GM12878 (cell line): ENCODE data around the gene FAM118B. TPM values are rescaled to one million over a fixed set of nuclear protein-coding genes. Genes with fewer than 3 reads are reported as not detected.

ENCODE experiments used
- ATAC-seq: fragments of 200-7000 bp; cut with Tn5 transposase; 3 replicates; pipeline ENCODE4 v1.9.1; 2020; ENCODE audit warnings: mild to moderate bottlenecking, moderate library complexity
- BruUV-seq: library from RNA; stranded (reverse); fragments of 400-500 nt; replicated peaks from 2 replicates; lab custom pipeline; 2021; lab: Mats Ljungman, UMichigan
- CTCF ChIA-PET: fragments of 300-600 bp; sonication (Branson Sonifier 250); formaldehyde crosslinking; extraction: SDS; loops from one replicate; lab custom pipeline; 2021; ENCODE audit warnings: inconsistent platforms; lab: Yijun Ruan, JAX
- POLR2A ChIA-PET: fragments of 350-600 bp; formaldehyde crosslinking; extraction: SDS; loops from one replicate; lab custom pipeline; 2021; ENCODE audit warnings: inconsistent platforms; lab: Charles Lee
- RAD21 ChIA-PET: fragments of 300-600 bp; sonication (Branson Sonifier 250); formaldehyde crosslinking; loops from one replicate; lab custom pipeline; 2023; ENCODE audit warnings: antibody characterized with exemption; ENCODE audit not compliant: unreplicated experiment; lab: Charles Lee
- SMC1A ChIA-PET: fragments of 300-600 bp; sonication (Branson Sonifier 250); formaldehyde crosslinking; loops from one replicate; lab custom pipeline; 2023; ENCODE audit not compliant: unreplicated experiment, uncharacterized antibody; lab: Charles Lee
- DNase-seq: peaks from one replicate; pipeline ENCODE4 v3.0.0-alpha.2; 2011; ENCODE audit warnings: low read depth, low spot score
- FAIRE-seq: peaks from 3 replicates; lab custom pipeline; 2011; peaks lifted over from hg19 to GRCh38; lab: Jason Lieb, UNC
- H2AFZ ChIP-seq: 2 replicates; pipeline ENCODE4 v1.6.0; 2011; ENCODE audit warnings: low read depth, low read length, control low read depth; ENCODE audit not compliant: control insufficient read depth
- H3K27ac ChIP-seq: 2 replicates; pipeline ENCODE4 v1.5.1; 2011; ENCODE audit warnings: control low read depth; ENCODE audit not compliant: control insufficient read depth, insufficient read depth
- H3K27me3 ChIP-seq, 2 experiments: replicated peaks in 1 of 2; 2 replicates each; pipeline versions ENCODE4 v1.6.0 to v1.6.1; 2011; ENCODE audit warnings: low read length in 1 of 2; ENCODE audit not compliant: control insufficient read depth in 2 of 2, insufficient read depth in 2 of 2
- H3K36me3 ChIP-seq, 2 experiments: 2 replicates each; pipeline ENCODE4 v1.5.1; 2011; ENCODE audit warnings: low read length in 1 of 2; ENCODE audit not compliant: control insufficient read depth in 2 of 2, insufficient read depth in 2 of 2
- H3K4me1 ChIP-seq: 2 replicates; pipeline ENCODE4 v1.6.1; 2011; ENCODE audit warnings: mild to moderate bottlenecking, low read length, moderate library complexity, mixed read lengths; ENCODE audit not compliant: control insufficient read depth, insufficient read depth
- H3K4me2 ChIP-seq: 2 replicates; pipeline ENCODE4 v1.6.0; 2011; ENCODE audit warnings: control low read depth; ENCODE audit not compliant: control insufficient read depth, insufficient read depth
- H3K4me3 ChIP-seq: fragments of 200-600 bp; sonication (generic); 2 replicates; pipeline ENCODE4 v1.5.1; 2016
- H3K79me2 ChIP-seq: 2 replicates; pipeline ENCODE4 v1.6.0; 2011; ENCODE audit warnings: low read length; ENCODE audit not compliant: control insufficient read depth, insufficient read depth
- H3K9ac ChIP-seq: 2 replicates; pipeline ENCODE4 v1.8.0; 2011; ENCODE audit warnings: low read length, control low read depth, mixed read lengths; ENCODE audit not compliant: control insufficient read depth, insufficient read depth
- H3K9me3 ChIP-seq: replicated peaks from 3 replicates; pipeline ENCODE4 v1.5.1; 2011; ENCODE audit warnings: mild to moderate bottlenecking, low read length; ENCODE audit not compliant: control insufficient read depth, insufficient read depth
- H4K20me1 ChIP-seq: 2 replicates; pipeline ENCODE4 v1.6.0; 2011; ENCODE audit not compliant: control insufficient read depth, insufficient read depth
- ASH2L ChIP-seq: fragments of 300-600, 200-600 bp; sonication (generic); IDR thresholded peaks from 2 replicates; pipeline ENCODE4 v1.6.1; 2017; ENCODE audit warnings: low read depth, mild to moderate bottlenecking, borderline replicate concordance
- BRCA1 ChIP-seq: IDR thresholded peaks from 2 replicates; pipeline ENCODE4 v1.6.1; 2011; ENCODE audit warnings: low read depth, low read length, improper control_type of control experiment
- CREM ChIP-seq: IDR thresholded peaks from 2 replicates; pipeline ENCODE4 v1.6.1; 2014; ENCODE audit warnings: antibody characterized with exemption, low read depth
- ESRRA ChIP-seq: IDR thresholded peaks from 2 replicates; pipeline ENCODE4 v1.6.1; 2012; ENCODE audit warnings: mild to moderate bottlenecking, low read length, improper control_type of control experiment
- FOS ChIP-seq: IDR thresholded peaks from 3 replicates; pipeline ENCODE4 v1.6.1; 2011; ENCODE audit warnings: borderline replicate concordance; ENCODE audit not compliant: insufficient read length; ENCODE audit errors: extremely low read depth
- HCFC1 ChIP-seq: fragments of 150-350 bp; IDR thresholded peaks from 2 replicates; pipeline ENCODE4 v1.6.1; 2014; ENCODE audit warnings: low read length
- HDGF ChIP-seq: fragments of 450-650 bp; IDR thresholded peaks from 2 replicates; pipeline ENCODE4 v1.6.1; 2016; ENCODE audit warnings: antibody characterized with exemption
- JUNB ChIP-seq: IDR thresholded peaks from 2 replicates; pipeline ENCODE4 v1.6.1; 2016; ENCODE audit warnings: antibody characterized with exemption, mild to moderate bottlenecking
- MEF2B ChIP-seq: fragments of 450-650 bp; IDR thresholded peaks from 2 replicates; pipeline ENCODE4 v1.6.1; 2018; ENCODE audit warnings: mild to moderate bottlenecking, moderate library complexity; ENCODE audit not compliant: partially characterized antibody, poor library complexity, severe bottlenecking
- MYC ChIP-seq: IDR thresholded peaks from 2 replicates; pipeline ENCODE4 v1.6.1; 2011; ENCODE audit warnings: mild to moderate bottlenecking, low read length, moderate library complexity, inconsistent platforms; ENCODE audit not compliant: insufficient read depth, insufficient replicate concordance, insufficient read length, severe bottlenecking
- NBN ChIP-seq: fragments of 450-650 bp; IDR thresholded peaks from 2 replicates; pipeline ENCODE4 v1.6.1; 2016
- NR2C1 ChIP-seq: fragments of 450-650 bp; IDR thresholded peaks from 2 replicates; pipeline ENCODE4 v1.6.1; 2017; ENCODE audit warnings: antibody characterized with exemption, mild to moderate bottlenecking, moderate library complexity
- POLR2AphosphoS2 ChIP-seq: IDR thresholded peaks from 2 replicates; pipeline ENCODE4 v1.6.1; 2011; ENCODE audit warnings: low read depth, mild to moderate bottlenecking, low read length, improper control_type of control experiment, moderate library complexity
- ZBED1 ChIP-seq: IDR thresholded peaks from 2 replicates; pipeline ENCODE4 v1.6.1; 2016; ENCODE audit warnings: borderline replicate concordance
- ZNF207 ChIP-seq: fragments of 450-650 bp; IDR thresholded peaks from 2 replicates; pipeline ENCODE4 v1.6.1; 2014; ENCODE audit warnings: antibody characterized with exemption, mild to moderate bottlenecking, borderline replicate concordance
- WGBS: methylation state at CpG from one replicate; pipeline ENCODE4 v1.1.6; 2016; ENCODE audit warnings: low lambda C conversion rate; ENCODE audit not compliant: insufficient replicate concordance, insufficient coverage; ENCODE audit errors: missing lambda C conversion rate; 5-methylcytosine and 5-hydroxymethylcytosine counted together
- in situ Hi-C: fragments of 300-500 bp; cut with MboI; formaldehyde crosslinking; loops from 9 replicates; pipeline ENCODE4 v1.14.3; 2018; ENCODE audit warnings: mixed read lengths
- intact Hi-C: fragments of 100-400 bp; cut with micrococcal nuclease; formaldehyde crosslinking; loops from one replicate; pipeline ENCODE4 v1.14.2; 2022; ENCODE audit not compliant: unreplicated experiment
- polyA plus RNA-seq, 11 experiments: library from polyadenylated mRNA; depleted of rRNA in 4 of 11; unstranded in 6 of 11; stranded (reverse) in 5 of 11; fragments of >200 nt; fragmentation: Nextera tagmentation in 4 of 11; fragmentation: Illumina TruSeq in 1 of 11; extraction: Ambion mirVana in 4 of 11; extraction: Trizol in 1 of 11; gene quantifications; 1 replicate in 1 of 11; 2 replicates in 10 of 11; pipeline versions ENCODE4 v1.2.1 to v1.2.3, GENCODE V29; 2011 to 2016; ENCODE audit warnings: inconsistent platforms in 2 of 11, missing spikeins in 2 of 11, low read depth in 1 of 11
- total RNA-seq, 4 experiments: library from RNA; depleted of rRNA in 3 of 4; stranded (reverse); fragments of >200 nt in 3 of 4; fragmentation: Illumina TruSeq in 1 of 4; extraction: Trizol in 1 of 4; gene quantifications; 2 replicates each; pipeline versions ENCODE4 v1.2.1 to v1.2.3, GENCODE V29; 2013 to 2021
- TF ChIP-seq, protein P1 (sequence below): IDR thresholded peaks from 2 replicates; pipeline ENCODE4 v1.6.1; 2012; ENCODE audit warnings: low read depth, low read length, improper control_type of control experiment
- TF ChIP-seq, protein P2 (sequence below): fragments of 450-650 bp; IDR thresholded peaks from 2 replicates; pipeline ENCODE4 v1.6.1; 2017; ENCODE audit warnings: mild to moderate bottlenecking
- TF ChIP-seq, protein P3 (sequence below): fragments of 450-650 bp; IDR thresholded peaks from 2 replicates; pipeline ENCODE4 v1.6.1; 2016; ENCODE audit warnings: mild to moderate bottlenecking
- TF ChIP-seq, protein P4 (sequence below): IDR thresholded peaks from 2 replicates; pipeline ENCODE4 v1.6.1; 2011; ENCODE audit warnings: mild to moderate bottlenecking, low read depth, low read length, moderate library complexity; ENCODE audit not compliant: insufficient replicate concordance

Gene FAM118B
- total and polyA plus RNA-seq, 10 of the 15 experiments (the other 5 are each of a cell fraction or from before 2014, with no cell fraction given): 12.8 to 29.7 (median 16.5) TPM

DNA sequence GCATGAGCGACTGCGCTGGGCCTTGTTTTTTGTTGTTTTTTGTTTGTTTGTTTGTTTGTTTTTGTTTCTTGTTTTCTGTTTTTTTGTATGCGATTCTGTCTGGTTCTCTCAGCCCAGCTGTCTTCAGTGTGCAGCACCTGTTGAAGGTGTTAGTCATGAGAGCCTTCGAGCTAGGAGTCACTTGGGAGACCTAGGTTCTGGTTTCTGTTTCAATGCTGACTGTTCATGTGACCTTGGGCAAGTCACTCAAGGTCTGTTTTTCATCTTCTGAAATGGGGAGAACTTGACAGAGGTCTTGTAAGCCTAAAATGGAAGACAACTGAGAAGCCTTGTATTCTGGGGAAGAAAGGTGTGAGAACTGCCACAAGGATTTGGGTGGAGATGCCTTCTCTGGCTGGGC is 94.1 kb downstream of the FAM118B start:
- Histone ChIP-seq H3K9ac (no peak overlapping the region), H3K27ac (peak overlapping the region; percentile 2), H4K20me1 (no peaks in the 10 kb centered on the region), H3K4me3 (peak overlapping the region; percentile 53; the same call in 1 of the 2 replicates), H3K4me1 (peaks cover 15% of the 10 kb centered on the region), H3K79me2 (peaks cover 25% of the 10 kb centered on the region), H3K27me3 (no peaks in the 10 kb centered on the region), H3K4me2 (peak overlapping the region; percentile 60), H3K9me3 (no peaks in the 10 kb centered on the region), H2AFZ (no peak overlapping the region), H3K36me3 (peaks cover 0 to 9% of the 10 kb centered on the region in 2 experiments; a peak in 1 of 4 replicates)
- RAD21 ChIA-PET: interaction anchor here (1.1 to 2.7 kb wide), 3 partner anchors 12 to 175 kb away, joined by 4 to 7 read pairs (median 7); no protein-coding TSS in a partner anchor
- WGBS: 42% methylated on average over 4 of the region's 4 CpGs
- intact Hi-C loops: loop anchor here (2.0 kb wide), 1 partner anchor 37 kb away; the partner anchor contains the start of genes FOXRED1 and SRPRA
- ATAC-seq: peak; percentile 63
- BruUV-seq: no TSS peak
- POLR2A ChIA-PET: interaction anchor here (0.9 to 1.2 kb wide), 4 partner anchors 10 to 180 kb away, joined by 3 to 6 read pairs (median 4); partner anchors contain the start of genes FOXRED1 and SRPRA
- in situ Hi-C loops: no loop called here
- peak; percentile 86 for FAIRE-seq
- CTCF ChIA-PET: interaction anchor here (0.6 to 10.0 kb wide), 2 partner anchors 113 to 177 kb away, joined by 3 to 232 read pairs; no protein-coding TSS in a partner anchor
- SMC1A ChIA-PET: interaction anchor here (0.9 to 3.5 kb wide), 7 partner anchors 11 to 178 kb away, joined by 3 to 14 read pairs (median 4); partner anchors contain the start of genes FOXRED1 and SRPRA
- peak; percentile 63 for DNase-seq
- no peak for TF ChIP-seq NR2C1
- TF ChIP-seq NBN: peak; percentile 65; the same call in 1 of the 2 replicates
- TF ChIP-seq POLR2AphosphoS2: no peak
- TF ChIP-seq ASH2L: no peak
- TF ChIP-seq, protein P1, sequence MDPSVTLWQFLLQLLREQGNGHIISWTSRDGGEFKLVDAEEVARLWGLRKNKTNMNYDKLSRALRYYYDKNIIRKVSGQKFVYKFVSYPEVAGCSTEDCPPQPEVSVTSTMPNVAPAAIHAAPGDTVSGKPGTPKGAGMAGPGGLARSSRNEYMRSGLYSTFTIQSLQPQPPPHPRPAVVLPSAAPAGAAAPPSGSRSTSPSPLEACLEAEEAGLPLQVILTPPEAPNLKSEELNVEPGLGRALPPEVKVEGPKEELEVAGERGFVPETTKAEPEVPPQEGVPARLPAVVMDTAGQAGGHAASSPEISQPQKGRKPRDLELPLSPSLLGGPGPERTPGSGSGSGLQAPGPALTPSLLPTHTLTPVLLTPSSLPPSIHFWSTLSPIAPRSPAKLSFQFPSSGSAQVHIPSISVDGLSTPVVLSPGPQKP: no peak
- TF ChIP-seq CREM: no peak
- TF ChIP-seq ZNF207: 0 out of 2 replicates have a peak, but pooled peaks have one; percentile 31
- TF ChIP-seq, protein P2, sequence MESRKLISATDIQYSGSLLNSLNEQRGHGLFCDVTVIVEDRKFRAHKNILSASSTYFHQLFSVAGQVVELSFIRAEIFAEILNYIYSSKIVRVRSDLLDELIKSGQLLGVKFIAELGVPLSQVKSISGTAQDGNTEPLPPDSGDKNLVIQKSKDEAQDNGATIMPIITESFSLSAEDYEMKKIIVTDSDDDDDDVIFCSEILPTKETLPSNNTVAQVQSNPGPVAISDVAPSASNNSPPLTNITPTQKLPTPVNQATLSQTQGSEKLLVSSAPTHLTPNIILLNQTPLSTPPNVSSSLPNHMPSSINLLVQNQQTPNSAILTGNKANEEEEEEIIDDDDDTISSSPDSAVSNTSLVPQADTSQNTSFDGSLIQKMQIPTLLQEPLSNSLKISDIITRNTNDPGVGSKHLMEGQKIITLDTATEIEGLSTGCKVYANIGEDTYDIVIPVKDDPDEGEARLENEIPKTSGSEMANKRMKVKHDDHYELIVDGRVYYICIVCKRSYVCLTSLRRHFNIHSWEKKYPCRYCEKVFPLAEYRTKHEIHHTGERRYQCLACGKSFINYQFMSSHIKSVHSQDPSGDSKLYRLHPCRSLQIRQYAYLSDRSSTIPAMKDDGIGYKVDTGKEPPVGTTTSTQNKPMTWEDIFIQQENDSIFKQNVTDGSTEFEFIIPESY: no peak
- no peak for TF ChIP-seq FOS
- no peak for TF ChIP-seq BRCA1
- TF ChIP-seq JUNB: no peak
- TF ChIP-seq, protein P3, sequence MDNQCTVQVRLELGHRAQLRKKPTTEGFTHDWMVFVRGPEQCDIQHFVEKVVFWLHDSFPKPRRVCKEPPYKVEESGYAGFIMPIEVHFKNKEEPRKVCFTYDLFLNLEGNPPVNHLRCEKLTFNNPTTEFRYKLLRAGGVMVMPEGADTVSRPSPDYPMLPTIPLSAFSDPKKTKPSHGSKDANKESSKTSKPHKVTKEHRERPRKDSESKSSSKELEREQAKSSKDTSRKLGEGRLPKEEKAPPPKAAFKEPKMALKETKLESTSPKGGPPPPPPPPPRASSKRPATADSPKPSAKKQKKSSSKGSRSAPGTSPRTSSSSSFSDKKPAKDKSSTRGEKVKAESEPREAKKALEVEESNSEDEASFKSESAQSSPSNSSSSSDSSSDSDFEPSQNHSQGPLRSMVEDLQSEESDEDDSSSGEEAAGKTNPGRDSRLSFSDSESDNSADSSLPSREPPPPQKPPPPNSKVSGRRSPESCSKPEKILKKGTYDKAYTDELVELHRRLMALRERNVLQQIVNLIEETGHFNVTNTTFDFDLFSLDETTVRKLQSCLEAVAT: 0 out of 2 replicates have a peak, but pooled peaks have one; percentile 38
- TF ChIP-seq MYC: no peak
- TF ChIP-seq HCFC1: no peak
- peak; percentile 93 for TF ChIP-seq ESRRA
- TF ChIP-seq, protein P4, sequence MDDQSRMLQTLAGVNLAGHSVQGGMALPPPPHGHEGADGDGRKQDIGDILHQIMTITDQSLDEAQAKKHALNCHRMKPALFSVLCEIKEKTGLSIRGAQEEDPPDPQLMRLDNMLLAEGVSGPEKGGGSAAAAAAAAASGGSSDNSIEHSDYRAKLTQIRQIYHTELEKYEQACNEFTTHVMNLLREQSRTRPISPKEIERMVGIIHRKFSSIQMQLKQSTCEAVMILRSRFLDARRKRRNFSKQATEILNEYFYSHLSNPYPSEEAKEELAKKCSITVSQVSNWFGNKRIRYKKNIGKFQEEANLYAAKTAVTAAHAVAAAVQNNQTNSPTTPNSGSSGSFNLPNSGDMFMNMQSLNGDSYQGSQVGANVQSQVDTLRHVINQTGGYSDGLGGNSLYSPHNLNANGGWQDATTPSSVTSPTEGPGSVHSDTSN: peak; percentile 78
- TF ChIP-seq ZBED1: no peak
- no peak; the same call in 1 of the 2 replicates for TF ChIP-seq HDGF
- peak; percentile 54 for TF ChIP-seq MEF2B
